Activated CD4-positive, alpha-beta T cell treated with anti-CD3 and anti-CD28 coated beads, Interleukin-2, amount 10 ng/mL, durations not matched to agents 7 days and 5 days (primary cell): ENCODE results near the gene CRP. TPM values are rescaled to one million over a fixed set of nuclear protein-coding genes. Genes with fewer than 3 reads are reported as not detected.
"Not testable (repeated sequence)": the region's sequence is repeated elsewhere in the genome, so short reads cannot be mapped to it uniquely, and the experiment has no call there.

Experiments
- CTCF ChIA-PET: fragments of 350-600 bp; sonication (Branson Sonifier 250); formaldehyde crosslinking; loops from one replicate; lab custom pipeline; 2021; ENCODE audit warnings: antibody characterized with exemption; lab: Charles Lee
- POLR2A ChIA-PET: fragments of 350-600 bp; sonication (Branson Sonifier 250); formaldehyde crosslinking; loops from one replicate; lab custom pipeline; 2021; ENCODE audit warnings: antibody characterized with exemption; lab: Charles Lee
- DNase-seq: peaks from one replicate; pipeline ENCODE4 v3.0.0-alpha.2; 2020
- H3K27ac Mint-ChIP-seq: one replicate; pipeline ENCODE4 v1.8.0; 2021; ENCODE audit warnings: mild to moderate bottlenecking, moderate library complexity, mixed read lengths
- H3K27me3 Mint-ChIP-seq: one replicate; pipeline ENCODE4 v1.8.0; 2021; ENCODE audit warnings: mixed read lengths
- H3K36me3 Mint-ChIP-seq: one replicate; pipeline ENCODE4 v1.8.0; 2021; ENCODE audit warnings: low read depth, mixed read lengths
- H3K4me1 Mint-ChIP-seq: one replicate; pipeline ENCODE4 v1.8.0; 2021; ENCODE audit warnings: mixed read lengths
- H3K4me3 Mint-ChIP-seq: one replicate; pipeline ENCODE4 v1.8.0; 2021; ENCODE audit warnings: mild to moderate bottlenecking, moderate library complexity, mixed read lengths
- H3K9me3 Mint-ChIP-seq: one replicate; pipeline ENCODE4 v1.8.0; 2021; ENCODE audit warnings: mixed read lengths
- total RNA-seq, 2 experiments: library from RNA; stranded (reverse); gene quantifications; one replicate each; pipeline ENCODE4 v1.2.3, GENCODE V29; 2021

Gene CRP
- total RNA-seq, 2 experiments from 2014 or later, result not detected

GRCh38 chr1:159678939-159679338 is 35.5 kb downstream of the CRP start:
- Mint-ChIP-seq H3K4me3 (no peak overlapping the region), H3K27me3 (peaks cover 8% of the 10 kb centered on the region), H3K27ac (no peak overlapping the region), H3K4me1 (no peaks in the 10 kb centered on the region), H3K36me3 (no peaks in the 10 kb centered on the region), H3K9me3 (no peaks in the 10 kb centered on the region)
- DNase-seq, result no peak
- CTCF ChIA-PET, result no interaction called here
- POLR2A ChIA-PET, result no interaction called here

GRCh38 chr1:159675046-159675445 is 39.3 kb downstream of the CRP start:
- peaks cover 8% of the 10 kb centered on the region for H3K27me3 Mint-ChIP-seq
- CTCF ChIA-PET, result no interaction called here
- H3K4me1 Mint-ChIP-seq, result no peaks in the 10 kb centered on the region
- POLR2A ChIA-PET, result no interaction called here
- no peak overlapping the region for H3K4me3 Mint-ChIP-seq
- no peaks in the 10 kb centered on the region for H3K9me3 Mint-ChIP-seq
- H3K36me3 Mint-ChIP-seq, result no peaks in the 10 kb centered on the region
- DNase-seq, result no peak
- H3K27ac Mint-ChIP-seq, result no peak overlapping the region

DNA sequence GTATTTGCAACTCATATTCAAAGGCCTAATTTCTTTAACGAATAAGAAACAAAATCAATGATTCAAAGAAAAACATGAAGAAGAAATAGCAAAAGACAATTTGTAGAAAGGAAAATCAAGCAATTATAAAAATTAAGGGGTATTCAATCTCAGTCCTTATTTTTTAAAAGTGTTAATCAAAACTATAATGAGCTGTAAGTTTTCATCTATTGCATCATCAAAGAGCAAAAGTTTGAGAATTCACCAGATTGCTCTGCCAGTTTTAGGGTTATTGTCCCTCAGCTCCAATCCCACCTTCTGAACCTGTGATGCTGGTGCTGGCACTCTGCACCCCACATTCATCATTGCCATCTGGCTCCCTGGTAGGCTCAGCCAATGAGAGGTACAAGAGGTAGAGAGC is 42.0 kb downstream of the CRP start:
- CTCF ChIA-PET, H3K36me3 Mint-ChIP-seq, POLR2A ChIA-PET, DNase-seq, H3K9me3 Mint-ChIP-seq, H3K4me3 Mint-ChIP-seq, H3K27me3 Mint-ChIP-seq, H3K4me1 Mint-ChIP-seq, H3K27ac Mint-ChIP-seq: not testable (repeated sequence)

GRCh38 chr1:159669338-159669737 is 45.1 kb downstream of the CRP start:
- ChIA-PET POLR2A (no interaction called here), CTCF (interaction anchor here (0.6 kb wide), 1 partner anchor 140 kb away, joined by 3 read pairs; no protein-coding TSS in a partner anchor)
- no peaks in the 10 kb centered on the region for H3K27me3 Mint-ChIP-seq
- H3K4me1 Mint-ChIP-seq, result no peaks in the 10 kb centered on the region
- no peak overlapping the region for H3K27ac Mint-ChIP-seq
- no peak overlapping the region for H3K4me3 Mint-ChIP-seq
- no peak for DNase-seq
- no peaks in the 10 kb centered on the region for H3K9me3 Mint-ChIP-seq
- H3K36me3 Mint-ChIP-seq, result no peaks in the 10 kb centered on the region

DNA sequence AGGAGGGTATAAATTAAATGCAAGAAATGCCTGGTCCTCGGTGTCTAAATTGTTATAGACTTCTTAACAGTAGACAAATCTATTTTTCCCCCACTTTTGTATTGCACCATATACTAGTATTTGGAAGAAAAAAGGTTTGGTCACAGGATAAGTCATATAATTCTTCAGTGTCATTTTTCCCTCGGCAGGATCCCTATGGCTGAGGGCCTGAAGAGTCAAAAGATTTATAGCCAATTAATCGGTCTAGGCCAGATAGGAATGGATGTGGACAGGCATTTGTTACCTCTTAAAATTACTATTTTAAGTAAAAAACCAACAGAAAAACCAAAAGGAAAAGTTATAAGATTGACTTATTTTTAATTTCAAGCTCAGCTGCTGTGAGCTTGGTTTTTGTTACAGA is 45.6 kb downstream of the CRP start:
- CTCF ChIA-PET, result interaction anchor here (0.6 kb wide), 1 partner anchor 140 kb away, joined by 3 read pairs; no protein-coding TSS in a partner anchor
- Mint-ChIP-seq H3K4me3 (no peak overlapping the region), H3K27me3 (no peaks in the 10 kb centered on the region), H3K27ac (no peak overlapping the region), H3K9me3 (no peaks in the 10 kb centered on the region), H3K4me1 (no peaks in the 10 kb centered on the region), H3K36me3 (no peaks in the 10 kb centered on the region)
- no peak for DNase-seq
- POLR2A ChIA-PET, result no interaction called here

GRCh38 chr1:159664247-159664646 is 50.1 kb downstream of the CRP start:
- H3K27me3 Mint-ChIP-seq, result peaks cover 7% of the 10 kb centered on the region
- no peak overlapping the region for H3K27ac Mint-ChIP-seq
- no peak overlapping the region for H3K4me3 Mint-ChIP-seq
- H3K9me3 Mint-ChIP-seq, result no peaks in the 10 kb centered on the region
- no peak for DNase-seq
- ChIA-PET CTCF (no interaction called here), POLR2A (no interaction called here)
- no peaks in the 10 kb centered on the region for H3K4me1 Mint-ChIP-seq
- no peaks in the 10 kb centered on the region for H3K36me3 Mint-ChIP-seq

DNA sequence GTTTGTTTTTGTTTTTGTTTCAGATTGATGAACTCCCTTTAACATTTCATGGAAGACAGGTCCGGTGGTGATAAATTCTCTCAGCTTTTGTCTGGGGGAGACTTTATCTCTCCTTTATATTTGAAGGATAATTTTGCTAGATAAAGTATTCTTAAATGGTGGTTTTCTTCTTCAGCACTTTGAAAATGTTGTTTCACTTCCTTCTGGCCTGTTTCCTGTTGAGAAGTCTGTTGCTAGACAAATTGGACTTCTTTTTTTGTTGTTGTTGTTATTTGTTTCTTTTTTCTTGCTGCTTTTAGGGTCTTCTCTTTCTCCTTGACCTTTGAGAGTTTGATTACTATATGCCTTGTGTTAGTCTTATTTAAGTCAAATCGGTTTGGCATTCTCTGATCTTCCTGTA is 50.8 kb downstream of the CRP start:
- Mint-ChIP-seq H3K4me1 (no peaks in the 10 kb centered on the region), H3K4me3 (no peak overlapping the region), H3K27ac (no peak overlapping the region), H3K27me3 (peaks cover 7% of the 10 kb centered on the region), H3K9me3 (no peaks in the 10 kb centered on the region), H3K36me3 (no peaks in the 10 kb centered on the region)
- ChIA-PET CTCF (no interaction called here), POLR2A (no interaction called here)
- no peak for DNase-seq

Other genes starting within 250 kb of the CRP start
- gene OR10J5, start 178.6 kb downstream of the CRP start, total RNA-seq, result not detected
- gene APCS, start 126.8 kb downstream of the CRP start, total RNA-seq, result not detected
- 10 to 100 TPM; 22.9 to 23.8 TPM for gene DUSP23, start 66.4 kb upstream of the CRP start, total RNA-seq
- gene FCRL6, start 87.8 kb upstream of the CRP start, total RNA-seq, result under 1 TPM in 1 of 2 experiments, not detected in 1; 0.15 TPM
- gene SLAMF8, start 112.3 kb upstream of the CRP start, total RNA-seq, result under 1 TPM; 0.47 to 0.89 TPM
- gene VSIG8, start 148.1 kb upstream of the CRP start, total RNA-seq, result not detected
- under 1 TPM; 0.25 to 0.37 TPM for gene CFAP45, start 185.6 kb upstream of the CRP start, total RNA-seq
- 100 to 1,000 TPM; 429 to 461 TPM for gene TAGLN2, start 210.9 kb upstream of the CRP start, total RNA-seq
- gene IGSF9, start 231.0 kb upstream of the CRP start, total RNA-seq, result not detected
- not detected for gene SLAMF9, start 239.6 kb upstream of the CRP start, total RNA-seq